Epithelial cell of prostate (primary cell): ENCODE results near the gene TNFRSF13B.
"Not testable (repeated sequence)": the region's sequence is repeated elsewhere in the genome, so short reads cannot be mapped to it uniquely, and the experiment has no call there.

Experiments
- DNase-seq: peaks from one replicate; pipeline ENCODE4 v3.0.0-alpha.2; 2011; ENCODE audit warnings: low read depth, low spot score
- H3K27ac ChIP-seq: fragments of 450-650 bp; 2 replicates; pipeline ENCODE4 v1.5.1; 2017; ENCODE audit warnings: mild to moderate bottlenecking

Gene TNFRSF13B

DNA sequence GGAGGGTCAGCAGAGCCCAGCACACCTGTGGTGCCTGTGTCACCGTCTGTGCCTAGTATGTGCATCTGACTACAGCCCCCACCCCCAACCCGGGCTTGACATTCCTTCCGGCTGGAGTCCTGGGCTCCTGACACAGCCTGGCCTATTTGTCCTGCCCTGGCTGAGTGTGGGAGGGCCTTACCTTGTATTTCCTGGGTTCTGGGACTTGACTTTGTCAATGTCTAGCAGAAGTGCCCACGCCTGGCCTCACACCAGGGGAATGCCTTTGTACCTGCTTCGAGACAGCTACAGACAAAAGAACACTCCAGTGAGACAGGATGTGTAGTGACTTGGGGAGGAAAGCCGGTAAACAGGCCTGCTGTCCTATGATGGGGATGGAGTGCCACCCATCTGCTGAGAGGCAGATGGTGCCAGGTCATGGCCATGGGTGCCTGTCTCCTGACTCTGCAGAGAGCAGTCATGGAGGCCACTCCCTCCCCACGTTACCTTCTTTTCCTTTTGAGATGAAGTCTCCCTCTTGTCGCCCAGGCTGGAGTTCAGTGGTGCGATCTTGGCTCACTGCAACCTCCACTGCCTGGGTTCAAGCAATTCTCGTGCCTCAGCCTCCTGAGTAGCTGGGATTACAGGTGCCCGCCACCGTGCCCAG, 42.8 kb downstream of the TNFRSF13B start:
- no peak overlapping the region for H3K27ac ChIP-seq
- DNase-seq: no peak

DNA sequence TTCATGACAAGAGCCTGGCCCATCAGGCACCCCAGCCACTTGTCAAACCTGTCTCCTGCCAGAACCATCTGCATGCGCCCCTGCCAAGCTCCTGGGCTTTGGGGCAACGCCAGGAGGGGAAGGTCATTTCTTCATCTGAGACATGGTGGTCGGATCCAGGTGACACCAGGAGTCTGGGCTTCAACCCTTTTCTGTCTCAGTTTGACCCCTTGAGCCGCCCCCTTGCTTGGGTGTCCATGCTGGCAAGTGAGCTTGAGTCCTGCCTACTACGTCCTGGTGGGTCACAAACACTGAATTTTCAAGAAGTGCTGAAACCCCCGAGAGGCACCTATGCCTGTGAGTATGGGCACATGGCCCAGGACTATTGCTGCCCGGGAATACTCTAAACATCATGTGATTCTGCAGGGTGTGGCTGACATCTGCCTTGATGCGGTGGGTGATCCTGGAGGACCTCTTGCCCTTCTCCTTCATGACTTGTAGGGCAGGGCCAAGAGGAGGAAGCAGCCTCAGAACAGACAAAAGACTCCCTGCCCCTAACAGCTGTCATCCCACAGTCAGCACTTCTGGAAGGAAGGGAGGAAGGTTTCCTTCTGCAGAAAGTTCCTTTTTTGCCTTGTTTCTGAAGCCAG, 43.4 kb downstream of the TNFRSF13B start:
- H3K27ac ChIP-seq: no peak overlapping the region
- no peak for DNase-seq

DNA sequence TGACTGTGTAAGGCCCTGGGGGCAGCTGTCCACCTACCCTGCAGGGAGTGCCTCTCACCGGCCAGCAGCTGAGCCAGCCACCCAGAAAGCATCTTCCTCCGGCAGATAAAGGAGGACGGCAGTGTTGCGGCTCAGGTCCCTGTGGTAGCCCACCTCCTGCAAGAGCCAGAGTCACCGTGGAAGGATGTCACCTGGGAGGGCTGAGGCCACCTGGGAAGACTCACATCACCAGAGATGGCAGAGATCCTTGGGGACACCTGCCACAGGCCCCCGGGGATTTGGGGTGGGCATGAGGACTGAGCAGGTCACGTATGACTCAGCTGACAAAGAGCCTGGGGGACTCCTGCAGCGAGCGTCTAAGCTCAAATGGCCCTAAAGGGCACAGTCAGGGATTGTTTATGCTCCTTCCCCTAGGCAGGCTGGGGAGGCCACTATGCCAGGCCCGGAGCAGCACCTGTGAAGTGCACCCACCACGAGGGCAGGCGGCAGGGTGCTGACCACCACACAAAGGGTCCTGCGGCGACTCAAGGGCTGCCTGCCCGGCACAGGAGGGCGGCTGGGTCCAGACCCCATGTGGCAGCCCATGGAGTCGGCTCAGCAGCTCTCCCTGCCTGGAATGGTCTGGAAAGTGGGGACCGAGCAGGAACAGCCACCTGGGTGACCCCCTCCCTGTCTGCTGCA, 44.1 kb downstream of the TNFRSF13B start:
- H3K27ac ChIP-seq: no peak overlapping the region
- DNase-seq: no peak

- DNase-seq: no peak
- no peak overlapping the region for H3K27ac ChIP-seq
These were observed 45.1 kb downstream of the TNFRSF13B start for GRCh38 chr17:16926571-16927451.

- DNase-seq: no peak
- H3K27ac ChIP-seq: no peak overlapping the region
These were observed 45.8 kb downstream of the TNFRSF13B start for GRCh38 chr17:16926061-16926511.

DNA sequence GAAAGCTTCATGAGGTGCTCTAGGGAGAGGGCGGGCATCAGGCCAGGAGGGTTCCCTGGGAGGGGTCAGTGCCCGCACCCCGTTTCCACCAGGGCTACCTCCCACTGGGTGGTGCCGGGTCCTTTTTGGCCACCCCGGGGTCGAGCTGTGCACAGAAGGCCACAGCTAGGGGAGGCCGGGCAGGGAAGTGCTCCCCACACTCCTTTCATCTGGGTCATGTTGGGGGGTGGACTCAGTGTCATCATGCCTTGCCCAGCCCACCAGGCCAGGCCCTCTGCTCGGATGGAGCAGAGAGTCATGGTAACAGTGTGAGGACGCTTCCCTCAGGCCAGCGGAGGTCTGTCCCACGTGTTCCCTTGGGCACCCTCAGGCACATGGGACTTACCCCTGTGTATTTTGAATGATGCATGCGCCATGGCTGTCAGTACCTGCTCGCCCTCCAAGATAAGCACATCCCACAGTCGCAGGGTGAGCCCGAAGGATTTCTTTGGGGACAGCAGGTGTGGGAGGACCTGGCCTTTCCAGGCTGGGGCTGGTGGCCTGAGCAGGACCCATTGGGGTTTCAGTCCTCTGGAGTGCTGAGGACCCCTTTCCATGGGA, 46.4 kb downstream of the TNFRSF13B start:
- no peak for DNase-seq
- H3K27ac ChIP-seq: no peak overlapping the region

- no peak for DNase-seq
- H3K27ac ChIP-seq: no peak overlapping the region
These were observed 47.0 kb downstream of the TNFRSF13B start for GRCh38 chr17:16924696-16925440.

DNA sequence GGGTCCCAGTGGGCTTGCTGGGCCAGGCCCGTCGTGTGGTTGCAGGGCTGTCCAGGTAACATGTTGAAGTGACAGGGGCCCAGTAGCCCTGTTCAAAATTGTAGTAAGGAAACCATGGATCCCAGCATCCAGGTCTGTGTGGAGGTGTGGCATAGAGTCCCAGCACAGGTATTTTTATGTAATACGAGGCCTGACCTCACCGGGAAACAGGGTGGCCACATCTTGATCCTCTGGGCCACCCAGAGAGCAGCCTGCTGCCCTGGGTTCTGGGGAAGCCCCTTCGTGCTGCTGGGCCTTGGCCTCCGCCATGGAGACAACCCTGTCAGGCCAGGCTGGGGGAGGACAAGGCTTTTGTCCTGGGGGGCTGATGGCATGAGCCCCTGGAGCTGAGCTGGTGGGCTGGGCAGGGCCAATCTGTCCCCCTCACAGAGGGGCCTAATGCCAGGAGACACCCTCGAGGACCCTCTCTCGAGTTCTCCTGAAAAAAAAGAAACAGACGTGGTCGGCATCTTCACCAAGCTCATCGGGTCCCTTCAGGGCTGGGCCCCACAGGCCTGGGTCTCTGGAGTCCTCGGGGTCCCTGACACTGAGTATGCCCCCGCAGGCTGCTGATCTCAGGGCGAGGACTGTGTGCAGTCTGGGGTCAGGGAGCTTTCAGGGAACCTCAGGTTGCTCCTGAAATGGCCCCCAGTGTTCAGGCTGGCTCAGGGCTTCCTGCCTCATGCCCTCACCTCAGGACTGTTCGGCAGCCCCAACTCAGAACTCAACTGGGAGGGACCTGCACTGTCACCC, 47.8 kb downstream of the TNFRSF13B start:
- no peak overlapping the region for H3K27ac ChIP-seq
- no peak for DNase-seq

DNA sequence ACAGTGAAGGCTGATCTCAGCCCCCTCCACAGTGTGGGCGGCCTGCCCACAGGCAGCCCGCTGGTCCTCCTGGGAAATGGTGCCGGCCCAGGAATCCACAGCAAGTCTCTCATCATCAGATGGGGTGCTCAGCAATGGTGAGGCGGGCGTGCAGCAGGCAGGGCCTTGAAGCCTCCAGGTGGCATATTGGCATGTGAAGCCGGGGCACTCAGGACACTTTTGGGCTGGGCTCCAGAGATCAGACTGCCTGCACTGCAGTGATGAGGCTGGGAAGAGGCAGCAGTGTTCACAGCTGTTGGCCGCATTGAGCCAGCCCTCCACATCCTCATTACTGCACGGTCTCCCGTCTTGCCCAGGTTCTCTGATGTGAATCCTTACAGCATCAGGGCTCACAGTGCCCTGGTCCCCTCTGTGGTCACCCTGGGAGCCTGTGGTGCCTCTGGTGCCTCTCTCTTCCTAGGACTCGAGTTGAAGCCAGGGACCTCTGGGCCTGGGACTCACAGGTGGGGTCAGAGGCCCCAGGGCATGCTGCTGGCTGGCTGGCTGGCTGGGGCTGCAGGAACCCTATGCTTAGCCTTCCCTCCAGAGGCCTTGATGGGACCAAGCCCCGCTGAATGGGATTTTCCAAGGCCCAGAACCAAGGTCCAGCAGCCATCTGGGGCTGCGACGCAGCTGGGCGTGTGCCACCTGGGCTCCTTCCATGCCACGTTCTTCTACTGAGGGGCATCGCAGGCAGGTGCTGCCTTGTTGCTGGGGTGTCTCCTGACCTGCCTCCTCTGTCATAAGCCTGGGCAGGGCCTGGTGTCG, 48.6 kb downstream of the TNFRSF13B start:
- no peak overlapping the region for H3K27ac ChIP-seq

DNA sequence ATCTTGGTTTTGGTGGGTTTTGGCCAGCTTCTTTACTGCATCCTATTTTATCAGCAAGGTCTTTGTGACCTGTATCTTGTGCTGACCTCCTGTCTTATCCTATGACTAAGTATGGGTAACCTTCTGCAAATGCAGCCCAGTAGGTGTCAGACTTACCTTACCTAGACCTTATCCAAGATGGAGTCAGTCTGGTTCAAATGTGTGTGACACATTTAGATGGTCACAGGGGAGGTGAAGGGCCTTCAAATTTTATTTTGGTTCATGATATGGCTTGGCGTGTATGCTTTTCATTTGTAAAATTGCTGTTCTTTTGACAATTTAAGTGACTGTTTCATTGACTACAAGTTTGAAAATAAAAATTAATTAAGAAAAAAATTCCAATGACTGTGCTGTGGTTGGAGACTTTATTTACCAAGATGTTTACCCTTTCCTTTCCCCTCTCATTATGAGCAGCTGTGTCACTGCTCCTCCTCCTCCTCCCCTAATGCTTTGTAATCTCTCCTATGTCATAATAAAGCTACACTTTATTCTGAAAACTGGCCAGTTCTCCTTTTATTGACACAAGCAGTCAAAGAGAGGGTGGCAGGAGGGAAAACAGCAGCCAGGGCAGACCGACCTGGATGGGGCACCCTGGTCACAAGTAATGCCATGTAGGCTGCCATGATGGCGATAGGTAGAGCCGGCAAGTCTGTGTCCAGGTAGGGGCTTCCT, 49.4 kb downstream of the TNFRSF13B start:
- no peak for DNase-seq
- H3K27ac ChIP-seq: no peak overlapping the region

More for the DNA sequence above, 48.6 kb downstream of the TNFRSF13B start:
- DNase-seq: no peak

DNA sequence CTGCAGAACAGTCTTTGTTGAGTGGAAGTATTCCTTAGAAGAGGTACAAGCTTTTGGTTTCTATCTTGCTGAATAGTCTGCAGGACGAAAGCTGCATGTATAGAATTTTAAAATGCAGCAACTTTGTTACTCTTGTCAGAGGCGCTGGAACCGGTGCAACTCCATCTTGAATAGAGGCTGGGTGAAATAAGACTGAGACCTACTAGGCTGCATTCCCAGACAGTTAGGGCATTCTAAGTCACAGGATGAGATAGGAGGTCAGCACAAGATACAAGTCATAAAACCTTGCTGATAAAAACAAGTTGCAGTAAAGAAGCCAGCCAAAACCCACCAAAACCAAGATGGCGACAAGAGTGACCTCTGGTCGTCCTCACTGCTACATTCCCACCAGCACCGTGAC, 50.5 kb downstream of the TNFRSF13B start:
- DNase-seq, H3K27ac ChIP-seq: not testable (repeated sequence)

- no peak for DNase-seq
- no peak overlapping the region for H3K27ac ChIP-seq
These were observed 51.3 kb downstream of the TNFRSF13B start for GRCh38 chr17:16920628-16921020.

DNA sequence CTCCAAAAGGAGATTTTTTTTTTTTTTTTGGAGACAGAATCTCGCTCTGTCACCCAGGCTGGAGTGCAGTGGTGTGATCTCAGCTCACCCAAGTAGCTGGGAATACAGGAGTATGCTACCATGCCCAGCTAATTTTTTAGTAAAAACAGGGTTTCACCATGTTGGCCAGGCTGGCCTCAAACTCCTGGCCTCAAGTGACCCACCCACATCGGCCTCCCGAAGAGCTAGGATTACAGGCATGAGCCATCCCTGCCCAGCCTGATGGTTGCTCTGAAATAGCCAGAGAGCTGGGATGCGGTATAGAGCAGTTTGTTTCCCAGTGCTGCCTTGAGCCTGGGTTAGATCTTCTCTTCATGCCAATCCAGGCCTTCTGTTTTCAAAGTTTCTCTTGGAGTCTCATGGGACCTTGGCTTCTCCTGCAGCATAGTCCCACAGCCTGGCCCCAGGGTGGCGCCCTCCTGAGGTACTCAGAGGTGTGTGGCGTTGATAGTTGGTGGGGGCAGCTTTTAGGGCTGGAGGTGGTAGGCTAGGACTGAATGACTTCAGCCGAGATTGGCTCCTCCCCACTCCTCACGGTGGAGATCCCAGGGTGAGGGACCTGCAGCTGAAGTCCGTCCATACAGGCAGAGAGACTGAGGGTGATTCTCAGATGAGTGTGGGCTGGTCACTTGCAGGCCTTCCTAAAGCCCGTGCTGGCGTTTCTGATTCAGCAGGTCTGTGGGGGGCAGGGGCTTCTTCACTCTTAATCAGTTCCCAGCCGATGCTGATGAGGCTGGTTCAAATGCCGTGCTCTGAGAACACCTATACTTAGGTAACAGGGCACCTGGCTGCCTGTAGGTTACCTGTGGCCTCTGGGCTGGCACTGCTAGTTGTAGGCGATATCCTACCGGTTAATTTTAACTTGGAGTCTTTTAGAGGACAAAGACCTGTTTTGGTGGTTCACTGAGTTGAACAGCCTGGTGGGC, 52.0 kb downstream of the TNFRSF13B start:
- DNase-seq: no peak
- no peak overlapping the region for H3K27ac ChIP-seq

- DNase-seq: no peak
- no peak overlapping the region for H3K27ac ChIP-seq
These were observed 53.5 kb downstream of the TNFRSF13B start for GRCh38 chr17:16918443-16918842.

DNA sequence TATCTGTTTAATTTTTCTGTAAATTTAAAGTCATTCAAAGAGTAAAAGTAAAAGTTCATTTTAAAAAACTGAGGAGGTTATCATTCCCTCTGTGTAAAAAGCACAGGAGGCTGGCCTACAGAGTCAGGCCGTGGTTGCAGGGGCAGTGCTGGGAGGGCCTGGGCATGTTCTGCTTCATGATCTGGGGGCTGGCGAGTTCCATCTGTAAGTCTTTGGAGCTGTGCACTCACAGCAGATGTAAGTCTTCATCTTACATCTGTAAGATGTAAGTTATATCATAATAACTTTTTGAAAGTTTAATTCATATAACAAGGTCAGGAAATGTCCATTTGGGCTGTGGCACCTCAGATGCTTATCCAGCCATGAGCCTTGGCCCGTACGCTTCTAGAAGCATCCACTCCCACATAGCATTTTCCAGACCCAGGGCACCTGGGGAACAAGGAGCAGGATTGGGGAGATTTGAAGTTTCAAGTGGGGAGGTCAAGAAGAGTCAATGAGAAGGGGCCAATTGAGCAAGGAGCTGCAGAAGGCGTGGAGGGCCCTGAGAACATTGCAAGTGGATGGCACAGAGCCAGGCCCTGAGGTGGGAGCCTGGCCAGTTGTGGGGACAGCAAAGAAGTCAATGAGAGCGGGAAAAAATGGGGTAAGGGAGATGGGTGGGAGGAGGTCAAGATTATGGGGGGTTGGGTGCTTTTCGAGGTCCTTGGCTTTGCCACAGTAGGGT, 54.1 kb downstream of the TNFRSF13B start:
- H3K27ac ChIP-seq: no peak overlapping the region
- no peak for DNase-seq

GRCh38 chr17:16916557-16916920, 55.4 kb downstream of the TNFRSF13B start:
- DNase-seq: no peak

More at GRCh38 chr17:16916557-16916920, 55.4 kb downstream of the TNFRSF13B start:
- H3K27ac ChIP-seq: no peak overlapping the region
